Lung microvascular endothelial cell (primary cell): ENCODE results near the gene CCDC82. TPM values are rescaled to one million over a fixed set of nuclear protein-coding genes. Genes with fewer than 3 reads are reported as not detected.

Source experiments
- DNase-seq, 2 donors: peaks; one replicate each; pipeline versions ENCODE4 v3.0.0 to v3.0.0-alpha.2; 2010; ENCODE audit warnings: low read depth in 2 of 2
- total RNA-seq: library from RNA; depleted of rRNA; stranded (reverse); fragments of >200 nt; gene quantifications from 2 replicates; pipeline ENCODE4 v1.2.1, GENCODE V29; 2014

Gene CCDC82
- total RNA-seq, 1 donor from 2014 or later: 14.1 TPM

DNA sequence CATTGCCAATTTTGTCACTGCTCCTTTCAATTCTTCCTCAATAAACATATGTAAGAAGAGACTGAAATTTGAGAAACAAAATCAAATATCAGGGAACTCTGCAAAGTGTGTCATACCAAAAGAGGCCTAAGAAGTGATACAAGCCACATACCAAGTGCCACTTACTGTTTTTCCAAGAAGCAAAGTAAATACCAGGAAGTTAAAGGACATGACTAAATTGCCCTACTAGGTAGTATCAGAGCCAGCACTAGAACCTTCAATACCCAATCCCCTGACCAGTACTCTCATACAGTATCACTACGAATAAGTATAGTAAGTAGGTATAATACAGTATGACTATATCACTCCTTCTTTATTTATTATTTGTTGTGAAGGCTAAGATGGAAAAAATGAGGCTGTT is 60.3 kb downstream of the CCDC82 start:
- no peak for DNase-seq

DNA sequence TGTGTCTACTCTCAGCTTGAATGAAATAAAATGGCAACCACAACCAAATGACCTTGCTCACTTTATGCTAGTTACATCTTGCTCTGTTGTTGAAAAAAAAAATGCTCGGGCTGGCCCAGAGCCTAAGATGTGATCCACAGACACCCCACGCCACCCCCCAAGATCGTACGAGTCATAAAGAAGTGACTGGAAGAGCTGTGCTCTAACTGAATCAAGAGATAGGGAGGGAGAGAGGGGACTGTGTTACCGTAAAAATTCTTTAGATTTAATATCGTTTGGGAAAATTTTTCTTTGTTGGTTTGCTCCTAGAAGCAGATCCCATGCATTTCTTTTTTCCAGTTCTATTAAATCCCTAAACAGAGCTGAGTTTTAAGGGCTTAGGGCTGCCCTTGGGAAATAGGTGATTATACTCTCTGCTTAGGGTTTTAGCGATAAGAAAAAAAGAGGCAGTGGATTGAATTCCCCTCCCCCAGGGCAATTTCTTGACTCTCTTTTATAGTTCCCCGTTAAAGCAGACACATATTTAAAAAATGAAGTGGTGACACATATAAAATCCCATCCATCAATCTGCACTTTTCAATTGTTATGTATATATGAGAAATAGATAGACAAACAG is 61.2 kb downstream of the CCDC82 start:
- DNase-seq: no peak

DNA sequence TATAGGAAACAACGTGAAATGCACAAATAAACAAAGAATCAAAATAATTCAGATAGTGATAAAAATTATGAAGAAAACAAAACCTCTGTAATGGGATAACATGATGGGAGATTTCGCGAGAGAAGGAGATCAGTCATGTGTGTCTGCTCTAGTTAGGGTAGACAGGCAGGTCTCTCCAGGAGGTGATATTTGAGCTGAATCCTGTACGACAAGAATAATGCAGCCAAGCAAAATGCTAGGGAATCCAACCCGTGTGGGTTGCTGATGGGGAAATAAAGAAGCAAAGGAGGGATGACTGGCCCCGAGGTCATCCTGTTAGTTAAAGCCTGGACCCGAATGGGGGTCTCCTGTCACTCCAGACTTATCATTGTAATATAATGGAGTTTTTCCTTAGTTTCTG is 62.8 kb downstream of the CCDC82 start:
- DNase-seq: no peak

DNA sequence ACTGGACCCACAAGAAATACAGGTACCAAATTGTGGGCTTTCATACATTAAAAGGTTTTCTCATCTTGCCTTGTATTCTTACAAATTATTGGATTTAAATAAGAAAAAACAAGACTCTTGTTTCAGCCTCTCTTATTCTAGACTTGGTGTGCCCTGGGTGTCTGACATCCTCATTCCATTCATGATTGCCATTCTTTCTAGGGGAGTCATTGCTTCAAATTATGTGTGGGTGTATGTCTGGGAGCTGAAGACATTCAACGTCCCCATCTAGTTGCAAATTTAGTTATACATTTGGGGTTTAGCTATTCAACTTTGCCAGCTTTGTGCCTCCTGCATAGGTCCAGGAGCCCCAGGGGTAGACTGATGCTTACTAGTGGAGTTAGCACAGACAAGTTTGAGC is 64.8 kb downstream of the CCDC82 start:
- DNase-seq: peak in 1 of 2 donors; percentile 29

DNA sequence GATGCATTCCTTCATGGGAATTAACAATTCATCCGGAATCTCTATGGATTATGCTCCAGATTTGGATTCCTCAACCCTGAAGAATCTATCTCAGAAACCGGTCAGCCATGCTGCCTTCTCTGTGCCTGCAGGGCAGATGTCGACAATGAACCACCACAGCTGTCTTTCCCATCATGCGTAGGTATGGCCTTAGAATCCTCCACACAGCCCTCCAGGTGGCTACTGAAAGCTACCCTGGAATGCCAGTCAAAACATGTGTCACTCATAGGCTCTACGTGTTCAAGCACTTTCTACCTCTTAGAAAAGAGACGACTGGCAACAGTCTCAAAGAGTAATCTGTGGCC is 66.1 kb downstream of the CCDC82 start:
- DNase-seq: no peak

DNA sequence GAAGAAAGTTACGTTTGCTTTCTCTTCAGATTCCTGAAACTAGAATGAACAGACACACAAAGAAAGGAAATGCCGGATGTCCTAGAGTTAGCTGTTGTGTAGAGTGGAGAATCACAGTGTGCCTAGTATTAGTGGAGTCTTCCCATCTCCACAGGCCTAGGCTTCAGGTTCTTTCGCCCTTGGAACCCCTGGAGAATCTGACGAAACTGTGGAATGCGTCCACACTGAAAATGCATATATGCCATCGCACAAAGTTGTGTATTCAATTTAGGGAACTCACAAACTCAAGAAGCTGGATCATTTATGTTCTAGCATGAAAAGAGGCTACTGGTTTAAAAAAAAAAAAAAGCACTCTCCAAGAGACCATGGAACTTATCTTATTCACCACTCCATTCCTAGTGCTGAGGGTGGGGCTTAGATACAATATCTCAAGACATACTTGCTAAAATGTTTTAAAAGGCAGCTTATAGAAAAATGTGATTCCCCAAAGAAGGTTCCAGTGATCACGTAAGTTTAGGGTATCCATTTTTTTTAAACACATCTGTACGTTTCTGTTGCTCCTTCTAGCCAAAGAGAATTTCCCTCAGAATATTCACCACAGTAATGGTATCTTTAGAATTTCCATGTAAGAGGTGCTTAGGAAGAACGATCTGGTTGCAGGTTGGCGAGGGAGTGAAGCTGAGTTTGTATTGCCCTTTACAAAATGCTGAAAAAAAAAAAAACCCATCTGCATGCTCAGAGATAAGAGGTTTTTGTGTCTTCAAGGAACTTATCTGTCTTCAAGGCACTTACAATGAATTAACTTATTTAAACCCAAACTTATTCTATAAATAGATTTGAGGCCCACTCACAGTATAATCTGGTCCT is 66.7 kb downstream of the CCDC82 start:
- no peak for DNase-seq

DNA sequence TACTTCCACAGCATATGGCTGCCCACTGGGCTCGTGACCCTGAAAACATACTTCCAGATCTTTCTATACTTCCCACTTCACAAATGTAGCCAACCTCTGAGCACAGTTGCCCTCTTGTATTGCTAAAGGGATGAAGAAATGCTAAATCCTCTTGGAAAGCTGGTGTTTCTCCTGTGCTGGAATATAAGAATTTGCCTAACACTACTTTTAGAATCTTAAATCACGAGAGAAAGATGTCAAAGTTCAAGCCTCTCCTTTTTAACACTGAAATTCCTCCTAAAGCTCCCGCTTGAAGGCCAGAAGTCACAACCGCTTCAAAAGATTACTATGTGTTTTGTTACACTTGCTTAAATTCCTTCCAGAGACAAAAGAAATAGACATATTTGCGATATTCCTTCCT is 68.6 kb downstream of the CCDC82 start:
- no peak for DNase-seq

DNA sequence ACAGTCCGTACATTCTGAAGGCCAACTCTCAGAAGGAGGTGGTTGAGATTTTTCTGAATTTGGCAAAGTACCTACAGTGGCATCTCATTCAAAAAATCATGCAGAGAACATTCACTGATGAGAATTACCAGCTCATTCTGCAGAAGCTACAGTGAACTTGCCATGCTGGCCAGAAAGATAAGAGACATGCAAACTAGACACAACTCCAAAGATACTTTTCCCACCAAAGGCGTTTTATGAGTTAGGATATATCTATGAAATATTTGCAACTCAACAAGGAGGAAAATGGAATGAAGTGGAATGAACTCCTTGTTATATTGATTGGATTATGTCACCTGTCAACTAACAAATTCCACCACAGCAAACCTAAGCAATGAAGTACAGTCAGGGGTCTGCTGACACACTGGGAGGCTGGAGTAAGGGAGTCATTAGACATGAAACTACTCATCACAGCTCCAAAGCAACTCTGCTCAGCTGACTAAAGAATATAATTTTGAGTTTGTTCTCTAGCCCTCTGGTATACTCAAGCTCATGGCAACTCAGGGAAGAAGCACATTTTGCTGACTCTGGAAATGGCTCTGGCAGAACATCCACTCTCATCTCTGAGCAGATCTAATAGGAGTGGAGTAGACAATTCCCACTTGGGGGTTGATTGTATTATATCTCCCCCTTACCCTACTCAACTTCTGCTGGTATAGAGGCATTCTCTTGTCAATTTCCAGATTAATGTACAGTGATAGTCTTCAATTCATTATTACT is 69.6 kb downstream of the CCDC82 start:
- no peak for DNase-seq

DNA sequence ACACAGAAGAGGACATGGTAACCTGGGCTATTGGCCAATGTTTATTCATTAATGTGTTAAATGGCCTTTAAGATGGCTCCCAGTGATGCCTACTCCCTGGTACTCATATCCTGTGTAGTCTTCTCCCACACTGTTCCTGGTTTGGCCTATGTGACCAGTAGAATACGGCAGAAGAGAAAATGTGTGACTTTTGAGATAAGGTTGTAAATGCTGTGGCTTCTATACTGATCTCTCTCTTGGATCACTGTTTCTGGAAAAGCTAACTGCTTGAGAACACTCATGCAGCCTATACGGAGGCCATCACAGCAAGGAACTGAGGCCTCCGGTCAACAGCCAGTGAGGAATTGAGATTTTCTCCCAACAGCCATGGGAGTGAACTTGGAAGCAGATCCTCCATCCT is 70.9 kb downstream of the CCDC82 start:
- DNase-seq: no peak

DNA sequence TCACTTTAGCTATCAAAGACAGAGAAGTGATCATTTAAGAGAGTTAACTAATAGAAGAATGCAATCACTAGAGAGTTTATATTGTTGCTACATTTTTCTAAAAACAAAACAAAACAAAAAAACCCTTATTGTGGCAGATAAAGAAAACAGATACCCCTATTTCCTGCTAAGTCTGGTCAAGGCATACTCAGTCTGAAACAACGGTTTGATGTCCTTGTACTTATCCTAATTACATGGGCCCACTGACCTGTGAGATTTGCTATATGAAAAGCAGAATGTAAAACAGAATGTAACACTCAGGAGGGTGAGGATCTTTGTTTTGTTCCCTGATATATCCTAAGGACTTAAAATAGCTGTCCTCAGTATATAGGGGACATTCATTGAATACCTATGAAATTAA is 71.3 kb downstream of the CCDC82 start:
- no peak for DNase-seq

DNA sequence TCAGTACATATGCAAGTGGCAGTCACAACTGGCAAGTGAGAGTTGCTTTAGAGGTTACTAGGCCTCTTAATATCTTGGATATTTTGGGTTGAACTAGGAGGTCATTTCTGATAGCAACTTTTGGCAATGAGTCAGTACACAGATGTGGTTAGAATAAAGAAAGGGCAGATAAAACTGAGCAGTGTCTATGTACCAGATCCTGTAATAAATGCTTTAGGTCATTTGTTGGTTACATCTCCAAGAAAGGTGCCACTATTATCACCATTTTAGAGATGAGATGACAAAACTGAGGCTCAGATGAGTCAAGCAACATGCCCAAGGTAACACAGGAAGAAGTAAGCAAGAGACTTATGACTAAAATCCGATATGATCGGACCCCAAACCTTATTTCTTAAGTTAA is 71.7 kb downstream of the CCDC82 start:
- DNase-seq: no peak

DNA sequence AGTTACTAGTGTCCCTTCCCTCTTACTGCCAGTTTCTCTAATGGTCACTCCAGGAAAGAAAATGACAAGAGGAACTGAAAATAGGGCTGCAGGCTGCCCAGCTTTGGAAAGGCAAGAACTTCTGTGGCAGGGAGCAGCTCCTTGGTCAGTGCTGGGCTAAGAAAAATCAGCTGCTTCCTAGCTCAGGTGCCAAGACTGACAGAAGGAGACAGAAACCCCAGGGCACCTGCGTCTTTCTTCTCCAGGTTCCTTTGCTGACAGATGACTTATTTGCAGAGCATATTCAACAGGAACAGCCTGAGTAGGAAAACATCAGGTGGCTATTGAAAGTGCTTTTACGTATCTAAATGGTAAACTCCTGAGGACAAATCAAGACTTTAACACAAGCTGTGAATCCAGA is 72.1 kb downstream of the CCDC82 start:
- DNase-seq: no peak

DNA sequence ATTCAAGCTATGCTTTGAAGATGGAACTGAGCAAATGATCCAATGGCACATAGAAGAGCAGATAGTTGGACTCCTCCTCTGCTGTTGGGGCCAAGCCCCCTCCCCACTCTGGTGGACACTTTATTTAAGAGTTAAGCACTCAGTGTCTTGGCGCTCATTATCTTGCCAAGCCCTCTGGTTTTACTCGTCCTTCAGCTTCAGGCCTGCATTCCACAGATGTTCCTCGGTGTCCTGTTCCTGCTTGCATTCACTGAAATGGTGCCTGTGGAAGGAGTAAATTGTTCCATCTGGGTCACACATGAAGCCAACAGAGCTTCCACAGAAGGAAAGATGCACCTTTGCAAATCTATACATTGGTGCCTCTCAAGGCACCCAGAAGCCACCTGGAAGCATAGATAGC is 72.8 kb downstream of the CCDC82 start:
- DNase-seq: no peak

DNA sequence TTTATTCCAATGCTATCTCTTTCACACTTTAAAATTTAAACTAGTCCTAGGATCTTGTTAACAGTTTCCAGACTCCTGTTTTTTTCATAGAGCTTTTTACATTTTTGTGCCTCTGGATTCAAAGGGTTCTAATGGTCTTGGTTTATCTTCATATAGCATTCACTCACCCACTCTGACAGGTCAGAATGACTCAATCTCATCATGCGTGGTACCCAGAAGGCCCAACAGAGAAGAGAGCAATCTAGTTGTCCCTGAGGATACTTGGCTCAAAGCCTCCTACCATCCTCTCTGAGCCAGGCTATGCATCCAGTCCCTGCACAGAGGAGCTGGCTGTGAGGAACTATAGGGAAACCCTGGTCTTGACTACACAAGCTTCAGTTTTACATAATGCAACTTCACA is 74.2 kb downstream of the CCDC82 start:
- DNase-seq: no peak

DNA sequence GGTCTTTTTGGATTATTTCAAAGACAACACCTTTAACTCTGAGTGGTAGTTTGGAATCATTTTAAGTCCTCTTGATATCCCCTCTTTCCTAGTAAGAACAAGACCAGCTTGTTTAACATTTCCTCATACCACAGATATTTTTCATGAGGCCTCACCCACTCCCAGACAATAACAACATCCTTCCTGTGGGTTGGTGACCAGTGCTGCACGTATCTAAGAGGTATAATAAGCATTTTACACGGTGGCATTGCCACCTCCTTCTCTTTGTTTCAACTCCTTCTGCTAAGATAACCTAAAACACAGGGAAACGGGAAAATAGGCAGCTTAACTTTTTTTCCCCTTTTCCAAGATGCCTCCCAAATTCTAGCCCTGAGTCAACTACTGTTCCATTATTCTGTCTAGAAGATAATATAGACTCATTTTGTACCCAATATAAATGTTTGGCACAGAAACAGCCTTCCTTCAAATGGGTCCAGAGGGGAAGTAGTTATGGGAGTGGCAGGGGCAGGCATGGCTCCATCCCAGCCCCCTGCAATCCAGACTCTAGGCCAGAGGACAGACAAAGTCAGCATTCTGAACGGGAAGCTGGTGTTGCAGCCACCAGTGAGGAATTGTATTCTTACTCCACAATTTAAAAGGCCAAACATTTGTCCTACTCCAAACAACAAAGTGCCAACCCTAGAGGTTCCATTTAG is 75.2 kb downstream of the CCDC82 start:
- DNase-seq: peak; percentile 55 to 76

DNA sequence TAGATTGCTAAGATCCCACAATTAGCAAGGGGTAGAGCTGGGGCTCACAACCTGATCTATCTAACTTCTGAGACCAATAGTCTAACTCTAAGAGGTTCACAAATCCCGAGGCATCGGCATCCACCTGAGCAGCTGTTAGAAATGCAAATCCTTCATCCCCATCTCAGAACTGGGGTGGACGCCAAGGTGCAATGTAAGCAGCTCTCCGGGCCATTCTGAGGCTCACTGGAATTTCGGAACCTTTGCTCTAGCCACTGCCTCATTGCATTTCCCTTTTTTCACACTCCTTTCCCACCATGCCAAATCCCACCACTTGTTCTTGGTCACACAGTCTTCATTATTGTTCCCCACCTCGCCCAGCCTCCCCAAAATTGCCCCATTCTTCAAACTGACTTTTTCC is 76.5 kb downstream of the CCDC82 start:
- no peak for DNase-seq

DNA sequence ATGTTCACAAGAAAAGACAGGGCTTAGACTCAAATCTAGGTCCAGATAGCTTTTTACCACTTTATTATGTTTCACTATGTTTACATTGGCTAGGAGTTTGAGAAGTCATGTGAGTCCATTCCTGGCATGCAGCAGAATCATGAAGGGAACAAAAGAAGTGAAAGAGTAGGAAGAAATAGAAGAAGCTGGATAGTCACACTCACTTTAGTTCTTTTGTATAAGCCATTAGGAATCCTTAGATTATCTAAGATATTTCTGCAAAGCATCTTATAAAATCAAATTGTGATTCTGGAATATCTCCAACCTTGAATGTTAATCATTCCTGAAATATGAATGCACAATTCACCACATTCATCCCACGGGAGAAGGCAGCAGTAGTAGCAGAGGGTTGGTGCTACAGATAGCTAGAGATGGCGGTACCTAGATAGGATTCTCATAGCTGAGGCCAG is 78.6 kb downstream of the CCDC82 start:
- DNase-seq: peak; percentile 64 to 86

DNA sequence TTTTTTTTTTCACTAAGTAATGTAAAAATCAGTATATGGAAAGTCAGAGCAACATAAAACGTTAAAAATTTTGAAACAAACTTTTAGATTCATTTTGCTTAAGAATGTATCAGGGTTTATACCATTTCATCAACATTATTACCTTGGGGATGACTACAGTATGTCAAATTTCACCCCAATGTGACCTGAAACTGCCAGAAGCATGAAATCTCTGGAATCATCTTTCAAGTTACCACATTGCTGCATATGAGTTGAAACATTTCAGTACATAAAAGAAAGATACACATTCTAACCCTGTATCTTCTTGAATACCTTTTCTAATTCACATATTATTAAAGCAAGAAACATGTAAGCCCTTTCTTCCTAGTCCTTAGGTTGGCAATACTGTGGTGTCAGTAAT is 79.5 kb downstream of the CCDC82 start:
- no peak for DNase-seq

DNA sequence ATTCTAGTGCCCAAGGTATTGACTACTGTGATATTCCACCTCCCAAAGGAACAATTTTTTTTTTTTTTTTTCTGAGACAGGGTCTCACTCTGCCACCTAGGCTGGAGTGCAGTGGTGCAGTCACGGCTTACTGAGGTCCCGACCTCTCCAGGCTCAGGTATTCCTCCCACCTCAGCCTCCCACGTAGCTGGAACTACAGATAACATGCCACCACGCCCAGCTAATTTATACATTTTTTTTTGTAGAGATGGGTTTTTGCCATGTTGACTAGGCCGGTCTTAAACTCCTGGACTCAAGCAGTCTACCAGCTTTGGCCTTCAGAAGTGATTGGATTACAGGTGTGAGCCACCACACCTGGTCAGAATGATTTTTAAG is 80.1 kb downstream of the CCDC82 start:
- no peak for DNase-seq

DNA sequence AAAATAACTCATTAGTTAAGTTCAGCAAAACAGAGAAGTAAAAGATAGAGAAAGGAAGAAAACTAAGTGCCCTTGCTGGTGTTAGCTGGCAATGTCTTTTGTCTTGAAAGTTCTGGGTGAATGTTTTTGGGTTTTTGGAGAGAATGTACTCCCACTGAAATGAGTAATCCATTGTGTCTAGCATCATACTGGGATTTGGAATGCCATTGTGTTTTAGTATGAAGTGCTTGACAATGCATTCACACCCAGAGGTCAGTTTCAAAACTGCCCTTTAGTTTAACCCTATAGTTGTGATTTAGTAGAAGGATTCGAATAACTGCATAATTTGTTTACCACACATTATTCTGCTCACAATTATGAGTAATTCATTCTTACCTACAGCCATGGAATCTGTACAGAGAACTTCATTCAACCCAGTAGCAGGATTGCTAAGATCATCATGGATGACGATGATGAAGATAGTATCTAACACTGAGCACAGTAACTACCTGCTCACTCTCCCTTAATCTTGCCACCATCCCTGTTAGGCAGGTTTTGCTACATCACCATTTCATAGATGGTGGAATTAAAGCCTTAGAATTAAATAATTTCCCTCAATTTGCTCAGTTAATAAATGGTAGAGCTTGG is 80.6 kb downstream of the CCDC82 start:
- DNase-seq: peak; percentile 78 to 85

DNA sequence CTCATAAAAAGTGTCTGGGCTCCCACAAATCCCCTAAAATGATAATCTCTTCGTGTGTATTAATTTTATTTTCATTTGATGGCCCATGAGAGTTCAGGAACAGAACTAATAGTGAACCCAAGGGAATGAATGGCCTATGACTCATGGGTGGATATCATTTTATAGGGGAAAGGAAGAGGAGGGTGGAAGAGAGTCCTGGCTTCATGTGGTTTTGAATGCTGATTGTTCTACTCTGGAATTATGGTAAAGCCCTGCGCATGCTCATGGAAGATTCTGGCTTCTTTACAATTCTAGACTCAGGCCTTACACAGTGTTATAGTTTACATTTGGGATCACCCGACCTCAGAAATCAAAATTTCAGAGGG is 82.0 kb downstream of the CCDC82 start:
- DNase-seq: peak; percentile 87 to 92
